Central memory CD8-positive, alpha-beta T cell (primary cell): ENCODE data around the gene SLC25A34.
"Not testable (repeated sequence)": the region's sequence is repeated elsewhere in the genome, so short reads cannot be mapped to it uniquely, and the experiment has no call there.

ENCODE experiments used
- ATAC-seq: fragments of 150-1000 bp; cut with Tn5 transposase; replicated peaks from 2 replicates; pipeline ENCODE4 v1.10.0; 2022; ENCODE audit warnings: mild to moderate bottlenecking, moderate FRiP score, moderate number of reproducible peaks; ENCODE audit not compliant: poor library complexity, severe bottlenecking; ENCODE audit errors: extremely low read depth
- DNase-seq, 2 donors: peaks; one replicate each; pipeline ENCODE4 v3.0.0; 2021; ENCODE audit warnings: low spot score in 2 of 2
- H3K27ac Mint-ChIP-seq: one replicate; pipeline ENCODE4 v1.8.0; 2022; ENCODE audit warnings: low read depth, mild to moderate bottlenecking, moderate library complexity, mixed read lengths
- H3K27me3 Mint-ChIP-seq: one replicate; pipeline ENCODE4 v1.8.0; 2022; ENCODE audit warnings: mixed read lengths
- H3K36me3 Mint-ChIP-seq: one replicate; pipeline ENCODE4 v1.8.0; 2022; ENCODE audit warnings: mild to moderate bottlenecking, moderate library complexity, mixed read lengths; ENCODE audit not compliant: insufficient read depth
- H3K4me1 Mint-ChIP-seq: one replicate; pipeline ENCODE4 v1.8.0; 2022; ENCODE audit warnings: mixed read lengths
- H3K4me3 Mint-ChIP-seq: one replicate; pipeline ENCODE4 v1.8.0; 2022; ENCODE audit warnings: mild to moderate bottlenecking, moderate library complexity, mixed read lengths
- H3K9me3 Mint-ChIP-seq: one replicate; pipeline ENCODE4 v1.8.0; 2022; ENCODE audit warnings: mixed read lengths

SLC25A34 gene

GRCh38 chr1:15736038-15736891 lies at the start of gene SLC25A34:
TSS of gene SLC25A34 (plus strand) at chr1:15736258. CDS start at chr1:15736486, 228 bp downstream.
- H3K4me1 Mint-ChIP-seq: peaks cover 3% of the 10 kb centered on the region
- no peak within 1 kb of the TSS for H3K4me3 Mint-ChIP-seq
- ATAC-seq: no peak

GRCh38 chr1:15687446-15687845 lies 48.6 kb upstream of the SLC25A34 start:
- Mint-ChIP-seq H3K27ac (no peak overlapping the region), H3K4me3 (no peak overlapping the region), H3K9me3 (no peaks in the 10 kb centered on the region), H3K36me3 (peaks cover 8% of the 10 kb centered on the region), H3K4me1 (peaks cover 42% of the 10 kb centered on the region), H3K27me3 (no peaks in the 10 kb centered on the region)
- ATAC-seq: no peak
- no peak for DNase-seq

More at GRCh38 chr1:15736038-15736891, at the start of gene SLC25A34:
- Mint-ChIP-seq H3K9me3 (no peaks in the 10 kb centered on the region), H3K27ac (no peak within 1 kb of the TSS), H3K27me3 (no peaks in the 10 kb centered on the region), H3K36me3 (peaks cover 5% of the 10 kb centered on the region)
- no peak for DNase-seq

GRCh38 chr1:15690317-15690716 lies 45.7 kb upstream of the SLC25A34 start:
- Mint-ChIP-seq H3K4me1 (peaks cover 49% of the 10 kb centered on the region), H3K4me3 (no peak overlapping the region), H3K27me3 (no peaks in the 10 kb centered on the region), H3K27ac (no peak overlapping the region), H3K9me3 (no peaks in the 10 kb centered on the region), H3K36me3 (peaks cover 7% of the 10 kb centered on the region)
- ATAC-seq: no peak
- no peak for DNase-seq

GRCh38 chr1:15691434-15692032 lies 44.5 kb upstream of the SLC25A34 start:
- H3K27ac Mint-ChIP-seq: peak overlapping the region; percentile 17
- H3K4me1 Mint-ChIP-seq: peaks cover 42% of the 10 kb centered on the region
- ATAC-seq: no peak
- DNase-seq: no peak
- H3K4me3 Mint-ChIP-seq: no peak overlapping the region
- no peaks in the 10 kb centered on the region for H3K9me3 Mint-ChIP-seq
- H3K27me3 Mint-ChIP-seq: no peaks in the 10 kb centered on the region
- peaks cover 7% of the 10 kb centered on the region for H3K36me3 Mint-ChIP-seq

GRCh38 chr1:15692121-15692682 lies 43.9 kb upstream of the SLC25A34 start:
- ATAC-seq (no peak), DNase-seq (no peak)
- Mint-ChIP-seq H3K9me3 (no peaks in the 10 kb centered on the region), H3K36me3 (peaks cover 5% of the 10 kb centered on the region), H3K27me3 (no peaks in the 10 kb centered on the region), H3K4me3 (no peak overlapping the region), H3K27ac (peak overlapping the region; percentile 17), H3K4me1 (peaks cover 48% of the 10 kb centered on the region)

GRCh38 chr1:15693371-15693770 lies 42.7 kb upstream of the SLC25A34 start:
- no peak overlapping the region for H3K27ac Mint-ChIP-seq
- peaks cover 6% of the 10 kb centered on the region for H3K36me3 Mint-ChIP-seq
- DNase-seq (no peak), ATAC-seq (no peak)
- peaks cover 42% of the 10 kb centered on the region for H3K4me1 Mint-ChIP-seq
- no peak overlapping the region for H3K4me3 Mint-ChIP-seq
- no peaks in the 10 kb centered on the region for H3K9me3 Mint-ChIP-seq
- no peaks in the 10 kb centered on the region for H3K27me3 Mint-ChIP-seq

- H3K4me3 Mint-ChIP-seq: peak overlapping the region; percentile 70
- H3K27ac Mint-ChIP-seq: peak overlapping the region; percentile 74
- H3K9me3 Mint-ChIP-seq: no peaks in the 10 kb centered on the region
- H3K4me1 Mint-ChIP-seq: peaks cover 39% of the 10 kb centered on the region
- DNase-seq (no peak), ATAC-seq (peak; percentile 74)
- no peaks in the 10 kb centered on the region for H3K27me3 Mint-ChIP-seq
- peaks cover 8% of the 10 kb centered on the region for H3K36me3 Mint-ChIP-seq
These were observed 39.0 kb upstream of the SLC25A34 start for GRCh38 chr1:15696956-15697521.

- H3K36me3 Mint-ChIP-seq: peaks cover 10% of the 10 kb centered on the region
- peaks cover 39% of the 10 kb centered on the region for H3K4me1 Mint-ChIP-seq
- no peaks in the 10 kb centered on the region for H3K27me3 Mint-ChIP-seq
- ATAC-seq (no peak), DNase-seq (no peak)
- no peaks in the 10 kb centered on the region for H3K9me3 Mint-ChIP-seq
- H3K4me3 Mint-ChIP-seq: no peak overlapping the region
- H3K27ac Mint-ChIP-seq: no peak overlapping the region
These were observed 37.9 kb upstream of the SLC25A34 start for GRCh38 chr1:15698201-15698600.

GRCh38 chr1:15699321-15699720 lies 36.7 kb upstream of the SLC25A34 start:
- H3K4me1 Mint-ChIP-seq: peaks cover 47% of the 10 kb centered on the region
- H3K27ac Mint-ChIP-seq, H3K9me3 Mint-ChIP-seq, ATAC-seq, H3K4me3 Mint-ChIP-seq, H3K27me3 Mint-ChIP-seq, DNase-seq: not testable (repeated sequence)
- peaks cover 11% of the 10 kb centered on the region for H3K36me3 Mint-ChIP-seq

- H3K27me3 Mint-ChIP-seq: no peaks in the 10 kb centered on the region
- no peak overlapping the region for H3K4me3 Mint-ChIP-seq
- no peaks in the 10 kb centered on the region for H3K9me3 Mint-ChIP-seq
- ATAC-seq (no peak), DNase-seq (no peak)
- peaks cover 8% of the 10 kb centered on the region for H3K36me3 Mint-ChIP-seq
- peak overlapping the region; percentile 33 for H3K27ac Mint-ChIP-seq
- H3K4me1 Mint-ChIP-seq: peaks cover 45% of the 10 kb centered on the region
These were observed 35.5 kb upstream of the SLC25A34 start for GRCh38 chr1:15700508-15700907.

- H3K36me3 Mint-ChIP-seq: peaks cover 8% of the 10 kb centered on the region
- no peaks in the 10 kb centered on the region for H3K27me3 Mint-ChIP-seq
- H3K27ac Mint-ChIP-seq: no peak overlapping the region
- H3K4me3 Mint-ChIP-seq: no peak overlapping the region
- no peak for DNase-seq
- H3K9me3 Mint-ChIP-seq: no peaks in the 10 kb centered on the region
- H3K4me1 Mint-ChIP-seq: peaks cover 43% of the 10 kb centered on the region
- ATAC-seq: no peak
These were observed 34.3 kb upstream of the SLC25A34 start for GRCh38 chr1:15701784-15702183.

- peaks cover 7% of the 10 kb centered on the region for H3K36me3 Mint-ChIP-seq
- no peaks in the 10 kb centered on the region for H3K27me3 Mint-ChIP-seq
- DNase-seq (no peak), ATAC-seq (no peak)
- no peaks in the 10 kb centered on the region for H3K9me3 Mint-ChIP-seq
- H3K4me3 Mint-ChIP-seq: no peak overlapping the region
- H3K27ac Mint-ChIP-seq: peak overlapping the region; percentile 29
- H3K4me1 Mint-ChIP-seq: peaks cover 34% of the 10 kb centered on the region
These were observed 33.1 kb upstream of the SLC25A34 start for GRCh38 chr1:15702722-15703550.
